Skeletal muscle satellite cell (primary cell): ENCODE data around the gene PCSK6.
"Not testable (repeated sequence)": the region's sequence is repeated elsewhere in the genome, so short reads cannot be mapped to it uniquely, and the experiment has no call there.

Experiments
- H3K27me3 ChIP-seq: 2 replicates; pipeline ENCODE4 v1.7.0; 2013; ENCODE audit warnings: low read length; ENCODE audit not compliant: control insufficient read depth, insufficient read depth
- H3K36me3 ChIP-seq: 2 replicates; pipeline ENCODE4 v1.7.0; 2013; ENCODE audit warnings: mild to moderate bottlenecking, control low read depth, low read length; ENCODE audit not compliant: insufficient read depth
- H3K4me1 ChIP-seq: 2 replicates; pipeline ENCODE4 v1.7.0; 2013; ENCODE audit warnings: low read length; ENCODE audit not compliant: control insufficient read depth, insufficient read depth
- H3K4me2 ChIP-seq: 2 replicates; pipeline ENCODE4 v1.7.0; 2013; ENCODE audit warnings: mild to moderate bottlenecking, low read length
- H3K4me3 ChIP-seq: 2 replicates; pipeline ENCODE4 v1.7.0; 2013; ENCODE audit warnings: low read length
- H3K9ac ChIP-seq: 2 replicates; pipeline ENCODE4 v1.7.0; 2013; ENCODE audit warnings: mild to moderate bottlenecking, low read depth, low read length, moderate library complexity
- H3K9me3 ChIP-seq: replicated peaks from 2 replicates; pipeline ENCODE4 v1.7.0; 2013; ENCODE audit warnings: mild to moderate bottlenecking, control low read depth, low read length

PCSK6 gene

DNA sequence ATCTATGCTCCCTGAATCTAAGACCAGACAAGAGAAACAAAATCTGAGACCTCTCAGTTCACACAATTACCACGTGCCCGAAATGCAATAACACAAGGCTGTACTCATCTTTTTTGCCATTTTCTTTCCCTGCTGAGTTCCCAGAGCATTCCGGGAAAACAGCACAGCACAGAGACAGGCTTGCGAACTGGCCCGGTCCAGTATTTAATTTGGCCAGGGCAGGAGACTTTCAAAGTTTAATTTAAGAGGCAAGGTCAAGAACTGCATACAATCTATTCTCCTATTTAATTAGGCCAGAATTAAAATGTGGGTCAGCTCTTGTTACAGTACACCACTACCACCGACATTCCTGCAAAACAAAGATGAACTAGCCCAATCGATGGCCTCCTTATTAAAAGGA is 107.0 kb downstream of the PCSK6 start:
- Histone ChIP-seq H3K27me3 (peaks cover 17% of the 10 kb centered on the region), H3K36me3 (no peaks in the 10 kb centered on the region), H3K4me1 (no peaks in the 10 kb centered on the region), H3K4me2 (no peak overlapping the region), H3K4me3 (no peak overlapping the region), H3K9ac (no peak overlapping the region), H3K9me3 (no peaks in the 10 kb centered on the region)

DNA sequence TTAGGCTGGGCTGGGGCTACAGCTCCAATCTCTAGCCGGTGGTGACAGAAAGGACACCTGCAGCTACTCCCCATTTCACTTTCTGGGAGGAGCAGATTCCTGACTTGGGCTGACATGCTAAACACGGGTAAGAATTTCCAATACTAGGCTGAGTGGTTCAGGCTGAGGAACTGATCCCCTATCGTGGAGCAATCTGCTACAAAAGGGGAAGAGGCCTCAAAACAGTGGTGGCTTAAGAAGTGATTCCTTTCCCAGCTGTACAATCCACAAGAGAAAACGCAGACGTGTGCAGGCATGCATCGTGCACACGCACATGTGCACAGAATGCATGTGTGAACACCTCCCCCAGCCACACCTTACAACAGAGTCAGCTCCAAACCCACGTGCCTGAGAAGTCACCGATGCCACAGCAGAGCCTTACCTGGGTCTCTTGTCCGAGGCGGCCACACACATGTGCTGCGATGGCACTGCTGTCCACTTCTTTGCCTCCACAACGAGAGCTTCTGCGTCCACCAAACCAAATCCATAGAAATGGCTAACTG is 107.8 kb downstream of the PCSK6 start:
- H3K4me3 ChIP-seq: no peak overlapping the region
- no peaks in the 10 kb centered on the region for H3K4me1 ChIP-seq
- no peaks in the 10 kb centered on the region for H3K36me3 ChIP-seq
- no peak overlapping the region for H3K4me2 ChIP-seq
- H3K9ac ChIP-seq: no peak overlapping the region
- H3K9me3 ChIP-seq: no peaks in the 10 kb centered on the region
- peaks cover 17% of the 10 kb centered on the region for H3K27me3 ChIP-seq

DNA sequence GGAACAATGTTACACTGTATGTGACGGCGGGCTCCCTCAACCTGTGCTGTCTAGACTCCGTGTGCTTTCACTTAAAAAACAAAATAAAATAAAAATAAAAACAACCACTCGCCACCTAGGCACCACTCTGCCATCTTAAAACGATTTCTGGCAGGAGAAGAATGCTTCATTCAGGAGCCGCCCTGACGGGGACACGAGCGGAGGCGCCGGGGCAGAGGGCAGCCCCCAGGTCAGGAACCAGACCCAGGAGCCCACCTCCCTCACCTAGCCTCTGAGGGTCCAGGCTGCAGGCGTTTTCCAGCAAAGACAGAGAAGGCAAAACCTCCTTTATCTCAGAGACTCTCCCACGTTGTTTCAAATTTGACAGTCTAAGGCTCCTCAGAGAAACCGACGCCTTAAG is 109.4 kb downstream of the PCSK6 start:
- Histone ChIP-seq H3K9me3 (no peaks in the 10 kb centered on the region), H3K9ac (no peak overlapping the region), H3K27me3 (peaks cover 17% of the 10 kb centered on the region), H3K4me1 (no peaks in the 10 kb centered on the region), H3K4me2 (no peak overlapping the region), H3K36me3 (no peaks in the 10 kb centered on the region), H3K4me3 (no peak overlapping the region)

DNA sequence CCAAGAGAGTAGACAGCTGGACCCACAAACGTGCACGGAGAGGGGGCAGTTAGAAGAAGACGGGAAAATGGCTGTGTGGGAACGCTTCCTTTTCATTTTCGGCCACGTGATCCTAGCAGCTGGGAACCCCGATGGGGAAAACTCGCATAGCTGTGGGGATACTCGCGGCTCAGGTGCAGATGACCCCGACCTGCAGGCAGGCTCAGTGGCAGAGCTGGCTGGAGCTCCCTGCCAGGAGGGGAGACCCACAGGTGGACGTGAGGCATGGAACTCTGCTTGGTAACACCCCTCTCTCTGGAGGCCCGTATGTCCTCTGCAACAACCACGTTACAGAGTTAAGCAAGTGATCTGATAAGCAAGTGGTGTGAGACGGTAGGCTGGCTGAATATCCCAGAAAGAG is 109.9 kb downstream of the PCSK6 start:
- H3K4me3 ChIP-seq: no peak overlapping the region
- no peaks in the 10 kb centered on the region for H3K36me3 ChIP-seq
- H3K4me2 ChIP-seq: no peak overlapping the region
- H3K4me1 ChIP-seq: no peaks in the 10 kb centered on the region
- H3K9me3 ChIP-seq: no peaks in the 10 kb centered on the region
- H3K9ac ChIP-seq: no peak overlapping the region
- peaks cover 17% of the 10 kb centered on the region for H3K27me3 ChIP-seq

DNA sequence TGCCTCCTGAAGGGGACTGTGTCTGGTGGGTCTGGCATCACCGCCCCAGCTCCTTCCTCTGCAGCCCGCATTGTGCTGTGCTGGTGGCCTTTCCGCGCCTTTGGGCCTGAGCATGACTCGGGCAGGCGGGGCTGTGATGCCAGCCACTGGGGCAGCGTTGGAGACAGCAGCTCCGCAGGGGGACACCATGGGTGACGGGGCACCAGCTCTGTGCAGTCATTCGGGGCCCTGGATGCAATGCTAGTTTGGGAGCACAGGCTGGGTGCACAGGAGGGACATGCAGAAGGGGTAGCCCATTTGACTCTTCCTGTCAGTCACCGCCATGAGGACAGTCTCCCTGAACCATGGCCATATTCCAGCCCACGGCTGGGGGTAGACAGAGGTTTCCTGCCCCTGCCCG is 110.6 kb downstream of the PCSK6 start:
- no peak overlapping the region for H3K4me3 ChIP-seq
- H3K9ac ChIP-seq: no peak overlapping the region
- H3K9me3 ChIP-seq: no peaks in the 10 kb centered on the region
- H3K27me3 ChIP-seq: peaks cover 16% of the 10 kb centered on the region
- no peaks in the 10 kb centered on the region for H3K4me1 ChIP-seq
- no peak overlapping the region for H3K4me2 ChIP-seq
- no peaks in the 10 kb centered on the region for H3K36me3 ChIP-seq

DNA sequence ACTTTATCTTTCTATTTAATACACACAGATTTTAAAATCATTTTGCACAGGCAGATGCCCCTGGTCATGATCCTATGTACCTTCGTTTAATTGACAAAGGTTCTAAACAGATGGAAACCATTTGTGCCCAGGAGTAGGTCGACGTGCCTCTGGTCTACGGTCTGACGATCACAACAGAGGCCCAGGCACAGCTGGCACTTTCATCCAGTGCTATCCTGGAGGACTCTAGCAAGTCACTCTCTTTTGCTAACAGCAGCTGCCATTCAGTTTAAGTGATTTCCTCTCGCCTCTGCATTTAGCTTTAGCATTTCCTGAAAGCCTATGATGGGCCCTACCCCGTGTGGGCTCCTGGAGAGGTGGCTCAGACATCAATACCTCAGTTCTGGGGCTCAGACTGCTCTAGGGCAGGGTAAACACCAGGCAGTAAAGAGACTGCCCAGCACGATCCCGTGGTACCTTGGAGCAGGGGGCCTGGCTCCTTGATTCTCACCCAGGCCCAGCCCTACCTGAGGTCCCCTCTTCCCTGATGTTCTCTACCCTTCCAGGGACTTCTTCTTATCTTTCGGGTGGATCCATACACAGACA is 111.2 kb downstream of the PCSK6 start:
- no peaks in the 10 kb centered on the region for H3K9me3 ChIP-seq
- H3K4me1 ChIP-seq: no peaks in the 10 kb centered on the region
- no peak overlapping the region for H3K4me2 ChIP-seq
- H3K9ac ChIP-seq: no peak overlapping the region
- H3K27me3 ChIP-seq: peaks cover 18% of the 10 kb centered on the region
- no peak overlapping the region for H3K4me3 ChIP-seq
- H3K36me3 ChIP-seq: no peaks in the 10 kb centered on the region

DNA sequence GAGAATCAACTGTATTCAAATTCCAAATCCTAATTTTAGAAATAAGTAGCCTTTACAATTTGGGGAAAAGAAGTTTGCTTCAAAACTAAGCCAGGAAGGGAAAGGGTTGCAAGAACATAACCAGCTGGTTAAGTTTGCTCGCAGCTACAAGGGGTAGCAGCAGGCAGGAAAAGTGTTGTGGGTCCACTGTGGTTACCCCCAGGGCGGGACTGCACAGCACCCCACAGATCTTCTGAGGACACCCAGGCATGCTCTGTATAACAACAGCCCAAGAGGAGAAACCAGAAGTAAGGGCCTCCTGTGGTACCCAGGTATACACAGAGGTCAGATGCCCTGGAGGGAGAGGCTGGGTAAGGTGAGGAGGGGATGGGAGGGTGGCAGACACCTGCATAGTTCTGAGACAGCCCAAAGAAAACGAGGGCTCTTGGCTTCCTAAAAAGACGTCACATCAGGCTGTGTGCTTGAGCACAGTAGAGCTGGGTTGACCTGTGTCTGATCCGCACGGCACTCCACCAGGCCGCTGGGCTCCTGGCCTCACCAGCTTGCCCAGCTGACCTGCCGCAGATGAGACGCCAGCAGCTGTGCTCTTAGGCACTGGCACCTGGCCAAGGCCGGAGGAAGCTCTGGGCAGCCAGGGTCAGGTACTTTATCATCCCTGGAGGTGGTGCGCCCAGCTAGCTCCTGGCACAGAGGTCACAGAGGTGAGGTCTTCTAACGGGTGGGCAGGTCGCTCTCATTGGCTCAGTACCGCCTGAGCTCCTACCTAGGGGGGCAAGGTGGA is 112.7 kb downstream of the PCSK6 start:
- Histone ChIP-seq H3K9me3 (no peaks in the 10 kb centered on the region), H3K27me3 (peaks cover 19% of the 10 kb centered on the region), H3K36me3 (no peaks in the 10 kb centered on the region), H3K4me2 (no peak overlapping the region), H3K9ac (no peak overlapping the region), H3K4me1 (no peaks in the 10 kb centered on the region), H3K4me3 (no peak overlapping the region)

DNA sequence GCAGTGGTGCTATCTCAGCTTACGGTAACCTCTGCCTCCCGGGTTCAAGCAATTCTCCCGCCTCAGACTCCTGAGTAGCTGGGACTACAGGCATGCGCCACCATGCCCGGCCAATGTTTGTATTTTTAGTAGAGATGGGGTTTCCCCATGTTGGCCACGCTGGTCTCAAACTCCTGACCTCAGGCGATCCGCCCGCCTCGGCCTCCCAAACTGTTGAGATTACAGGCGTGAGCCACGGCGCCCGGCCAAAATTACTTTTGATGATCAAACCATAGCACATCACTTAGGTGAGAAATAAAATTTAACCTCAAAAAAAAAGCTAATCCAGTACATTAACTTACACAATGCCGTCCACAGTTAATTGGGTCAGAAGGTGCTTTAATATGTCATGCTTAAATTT is 114.5 kb downstream of the PCSK6 start:
- not testable (repeated sequence) for H3K4me2 ChIP-seq, H3K4me1 ChIP-seq, H3K4me3 ChIP-seq, H3K9me3 ChIP-seq, H3K27me3 ChIP-seq, H3K36me3 ChIP-seq, H3K9ac ChIP-seq

DNA sequence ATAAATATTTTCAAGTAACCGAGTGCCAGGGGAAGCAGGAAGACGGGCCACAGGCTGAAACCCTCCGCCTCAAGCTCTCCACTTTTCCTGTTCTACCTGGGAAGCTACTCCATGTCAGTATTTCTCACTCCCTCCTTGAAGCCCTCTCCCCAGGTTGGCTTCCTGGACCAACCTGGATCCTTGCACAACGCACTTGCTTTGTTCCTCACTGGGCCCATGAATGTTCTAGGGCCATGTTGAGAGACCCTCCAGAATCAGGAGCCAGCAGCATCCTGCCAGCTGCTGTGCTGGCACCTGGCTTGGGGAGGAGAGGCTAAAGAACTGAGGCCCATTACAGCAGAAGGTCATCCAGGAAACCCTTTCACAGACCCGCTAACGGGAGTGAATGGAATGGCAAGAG is 115.2 kb downstream of the PCSK6 start:
- no peaks in the 10 kb centered on the region for H3K36me3 ChIP-seq
- no peaks in the 10 kb centered on the region for H3K9me3 ChIP-seq
- no peak overlapping the region for H3K9ac ChIP-seq
- no peaks in the 10 kb centered on the region for H3K4me1 ChIP-seq
- no peak overlapping the region for H3K4me3 ChIP-seq
- peaks cover 9% of the 10 kb centered on the region for H3K27me3 ChIP-seq
- H3K4me2 ChIP-seq: no peak overlapping the region

DNA sequence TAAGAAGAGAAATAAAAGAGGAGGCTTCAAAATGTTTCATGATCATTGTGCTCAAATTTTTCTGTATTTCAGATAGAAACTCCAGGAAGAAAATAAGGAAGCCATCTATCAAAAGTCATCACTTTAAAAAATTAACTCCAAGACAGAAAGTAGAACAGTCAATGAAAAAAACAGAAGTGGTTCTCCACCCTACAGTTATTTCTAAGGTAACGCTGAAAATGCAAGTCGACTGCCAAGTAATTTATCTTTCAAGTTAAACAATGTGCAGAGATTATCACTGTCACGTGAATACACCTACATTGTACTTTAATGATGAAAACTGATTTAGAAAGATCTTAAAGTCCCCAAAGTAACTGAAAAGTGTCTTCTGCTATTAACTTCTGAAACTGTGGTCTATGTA is 115.9 kb downstream of the PCSK6 start:
- Histone ChIP-seq H3K9me3 (no peaks in the 10 kb centered on the region), H3K4me3 (no peak overlapping the region), H3K4me1 (no peaks in the 10 kb centered on the region), H3K27me3 (peaks cover 15% of the 10 kb centered on the region), H3K4me2 (no peak overlapping the region), H3K36me3 (no peaks in the 10 kb centered on the region), H3K9ac (no peak overlapping the region)

DNA sequence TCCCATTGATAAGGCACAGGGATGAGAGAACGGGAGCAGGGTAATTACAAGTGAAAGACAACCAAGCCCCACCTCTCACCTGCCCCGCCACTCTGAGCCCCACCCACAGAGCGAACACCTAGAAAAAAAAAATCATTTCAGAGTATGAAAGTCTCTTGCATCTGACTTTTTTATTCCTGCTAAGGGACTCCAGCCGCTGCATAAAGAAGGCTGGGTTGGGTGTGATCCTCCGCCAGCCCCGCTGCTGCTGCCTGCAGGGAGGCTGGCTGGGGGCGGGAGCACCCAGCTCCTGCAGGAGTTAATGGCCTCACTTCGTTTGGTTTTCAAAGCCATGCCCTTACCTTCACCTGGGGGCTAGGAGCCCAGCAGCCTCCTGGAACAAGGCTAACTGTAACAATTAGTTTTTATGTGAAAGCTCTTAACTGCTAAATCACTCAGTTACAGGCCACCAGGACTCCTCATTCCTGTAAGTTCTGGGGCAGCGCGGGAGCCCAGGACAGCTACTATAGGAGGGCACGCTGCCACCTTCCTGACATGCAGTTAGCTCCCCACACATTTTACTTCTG is 116.5 kb downstream of the PCSK6 start:
- Histone ChIP-seq H3K4me1 (no peaks in the 10 kb centered on the region), H3K27me3 (peaks cover 18% of the 10 kb centered on the region), H3K4me3 (no peak overlapping the region), H3K36me3 (no peaks in the 10 kb centered on the region), H3K9ac (no peak overlapping the region), H3K9me3 (no peaks in the 10 kb centered on the region), H3K4me2 (no peak overlapping the region)
